GM18909 (cell line): ENCODE results near the gene LRPAP1.
"Not testable (repeated sequence)": the region's sequence is repeated elsewhere in the genome, so short reads cannot be mapped to it uniquely, and the experiment has no call there.

Experiments used
- ATAC-seq: cut with Tn5 transposase; IDR thresholded peaks from one replicate; pipeline ENCODE4 v1.9.1; 2021; ENCODE audit warnings: mild to moderate bottlenecking; ENCODE audit not compliant: unreplicated experiment, poor library complexity

LRPAP1 gene

GRCh38 chr4:3562127-3562526 lies 29.9 kb upstream of the LRPAP1 start:
- not testable (repeated sequence) for ATAC-seq

GRCh38 chr4:3560465-3560864 lies 28.2 kb upstream of the LRPAP1 start:
- ATAC-seq, result not testable (repeated sequence)

GRCh38 chr4:3559381-3560290 lies 27.4 kb upstream of the LRPAP1 start:
- not testable (repeated sequence) for ATAC-seq

- not testable (repeated sequence) for ATAC-seq
Measured at GRCh38 chr4:3558514-3558836, 26.3 kb upstream of the LRPAP1 start.

DNA sequence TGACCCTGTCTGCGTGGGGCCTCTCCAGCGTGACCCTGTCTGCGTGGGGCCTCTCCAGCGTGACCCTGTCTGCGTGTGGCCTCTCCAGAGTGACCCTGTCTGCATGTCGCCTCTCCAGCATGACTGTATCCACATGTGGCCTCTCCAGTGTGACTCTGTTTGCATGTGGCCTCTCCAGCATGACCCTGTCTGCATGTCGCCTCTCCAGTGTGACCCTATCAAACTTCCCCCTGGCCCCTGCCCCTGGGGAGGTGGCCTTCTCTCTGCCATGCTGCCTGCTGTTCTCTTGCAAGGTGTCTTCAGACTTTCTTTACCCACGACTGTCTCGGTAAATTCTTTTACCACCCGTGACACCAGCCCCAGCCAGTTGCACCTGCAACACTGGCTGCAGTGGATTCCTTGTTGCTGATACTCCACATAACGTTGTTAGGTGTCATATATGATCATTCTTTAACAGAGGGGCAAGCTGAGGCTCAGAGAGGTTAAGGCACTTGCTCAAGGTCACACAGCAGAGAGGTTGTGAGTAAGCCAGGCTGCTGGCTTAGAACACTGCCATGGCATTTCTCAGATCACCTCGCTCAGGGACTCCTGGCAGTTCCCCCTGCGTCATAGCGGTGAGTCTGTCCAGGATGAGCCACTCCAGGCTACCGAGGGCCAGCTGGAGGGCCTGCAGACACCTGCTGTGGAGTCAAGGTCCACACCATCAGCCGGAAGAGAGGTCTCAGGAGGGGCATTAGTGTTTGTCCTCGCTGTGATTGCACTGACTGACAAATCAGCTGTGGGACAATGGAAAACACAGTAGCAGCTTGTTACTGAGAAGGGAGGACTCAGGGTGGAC lies 25.7 kb upstream of the LRPAP1 start:
- not testable (repeated sequence) for ATAC-seq

DNA sequence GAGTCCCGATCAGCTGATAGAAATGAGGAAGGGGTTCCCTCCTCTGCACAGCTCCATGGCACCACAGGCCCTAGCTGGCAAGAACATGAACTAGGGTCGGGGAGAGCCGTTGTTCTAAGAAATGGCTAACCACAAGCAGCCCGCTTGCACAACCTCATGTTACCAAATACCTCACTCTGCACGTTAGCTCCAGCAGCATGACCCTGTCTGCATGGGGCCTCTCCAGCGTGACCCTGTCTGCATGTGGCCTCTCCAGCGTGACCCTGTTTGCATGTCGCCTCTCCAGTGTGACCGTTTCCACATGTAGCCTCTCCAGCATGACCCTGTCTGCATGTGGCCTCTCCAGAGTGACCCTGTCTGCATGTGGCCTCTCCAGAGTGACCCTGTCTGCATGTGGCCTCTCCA lies 24.9 kb upstream of the LRPAP1 start:
- ATAC-seq, result not testable (repeated sequence)

- not testable (repeated sequence) for ATAC-seq
Measured at GRCh38 chr4:3556244-3556867, 24.1 kb upstream of the LRPAP1 start.

GRCh38 chr4:3555459-3556070 lies 23.3 kb upstream of the LRPAP1 start:
- not testable (repeated sequence) for ATAC-seq

DNA sequence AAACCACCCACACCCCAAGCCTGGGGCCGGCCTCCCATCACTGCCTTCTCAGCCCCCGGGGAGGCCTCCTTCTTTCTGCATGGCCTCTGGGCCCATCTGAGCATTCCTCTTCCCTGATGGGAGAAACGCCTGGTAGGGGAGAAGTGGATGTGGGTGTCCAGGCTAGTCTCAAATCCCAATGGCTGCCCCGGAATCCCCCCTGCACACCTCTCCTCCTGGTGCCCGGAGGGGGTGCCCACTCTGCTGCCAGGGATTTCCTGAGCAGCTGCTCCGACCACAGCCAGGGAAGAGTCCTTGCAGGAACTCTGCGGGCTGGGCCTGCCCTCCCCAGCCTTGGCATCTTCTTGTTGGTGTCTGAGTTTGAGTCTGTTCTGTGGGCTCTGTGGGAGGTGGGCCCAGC lies 19.1 kb upstream of the LRPAP1 start:
- not testable (repeated sequence) for ATAC-seq

- not testable (repeated sequence) for ATAC-seq
Measured at GRCh38 chr4:3550792-3551325, 18.6 kb upstream of the LRPAP1 start.

GRCh38 chr4:3550041-3550440 lies 17.8 kb upstream of the LRPAP1 start:
- ATAC-seq, result not testable (repeated sequence)

- not testable (repeated sequence) for ATAC-seq
Measured at GRCh38 chr4:3549694-3550001, 17.4 kb upstream of the LRPAP1 start.

GRCh38 chr4:3548991-3549693 lies 16.9 kb upstream of the LRPAP1 start:
- ATAC-seq, result not testable (repeated sequence)

DNA sequence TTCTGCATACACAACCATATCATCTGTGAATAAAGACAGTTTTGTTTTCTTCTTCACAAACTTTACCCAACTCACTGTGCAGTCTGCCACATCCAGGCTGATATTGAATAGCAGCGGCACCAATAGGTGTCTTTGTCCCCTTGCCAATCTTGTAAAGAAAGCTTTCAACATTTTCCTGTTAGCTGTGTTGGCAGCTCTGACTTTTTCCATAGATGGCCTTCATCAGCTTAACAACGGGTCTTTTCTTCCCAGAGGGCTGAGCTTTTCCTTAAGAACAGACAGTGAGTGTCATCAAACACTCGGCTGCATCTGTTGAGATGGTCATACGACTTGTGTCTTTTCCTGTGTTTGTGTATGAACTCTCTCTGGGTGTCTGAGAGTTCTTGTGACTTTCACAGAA lies 14.5 kb upstream of the LRPAP1 start:
- not testable (repeated sequence) for ATAC-seq

GRCh38 chr4:3545351-3545750 lies 13.1 kb upstream of the LRPAP1 start:
- not testable (repeated sequence) for ATAC-seq

DNA sequence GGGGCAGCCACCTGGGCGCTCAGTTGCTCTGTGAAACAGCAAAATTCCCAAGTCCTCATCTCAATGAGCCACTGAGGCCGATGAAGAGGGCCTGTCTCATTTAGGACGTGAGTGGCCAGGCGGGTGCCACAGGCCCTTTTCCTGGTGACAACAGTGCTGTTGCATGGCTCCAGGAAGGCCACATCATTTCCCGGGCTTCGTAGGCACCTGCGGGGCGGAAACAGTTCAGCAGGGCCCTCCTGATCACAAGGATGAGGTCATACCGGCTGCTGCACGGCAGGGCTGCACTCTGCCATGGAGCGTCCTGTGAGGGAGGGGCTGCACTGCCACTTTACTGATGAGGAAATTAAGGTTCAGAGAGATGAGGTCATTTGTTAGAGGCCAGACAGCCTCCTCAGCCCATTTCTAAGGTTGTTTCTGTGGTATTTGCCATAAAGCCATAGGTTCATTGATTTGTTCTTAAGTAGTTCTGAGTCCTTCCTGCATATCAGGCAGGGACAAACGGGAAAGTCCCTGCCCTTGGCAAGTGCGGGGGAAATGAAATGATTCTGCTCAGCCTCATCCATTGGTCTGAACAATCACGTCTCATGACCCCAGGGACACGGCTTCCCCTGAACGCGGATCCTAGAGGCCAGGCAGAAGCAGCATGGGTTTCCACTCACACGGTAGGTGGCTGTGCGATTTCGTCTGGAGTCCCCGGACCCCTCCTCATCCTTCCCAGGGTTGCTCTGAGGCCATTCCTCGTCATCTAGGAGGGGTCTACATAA lies 12.2 kb upstream of the LRPAP1 start:
- ATAC-seq, result not testable (repeated sequence)

GRCh38 chr4:3543415-3543814 lies 11.2 kb upstream of the LRPAP1 start:
- ATAC-seq, result not testable (repeated sequence)

- ATAC-seq, result not testable (repeated sequence)
Measured at GRCh38 chr4:3538906-3539305, 6.7 kb upstream of the LRPAP1 start.

DNA sequence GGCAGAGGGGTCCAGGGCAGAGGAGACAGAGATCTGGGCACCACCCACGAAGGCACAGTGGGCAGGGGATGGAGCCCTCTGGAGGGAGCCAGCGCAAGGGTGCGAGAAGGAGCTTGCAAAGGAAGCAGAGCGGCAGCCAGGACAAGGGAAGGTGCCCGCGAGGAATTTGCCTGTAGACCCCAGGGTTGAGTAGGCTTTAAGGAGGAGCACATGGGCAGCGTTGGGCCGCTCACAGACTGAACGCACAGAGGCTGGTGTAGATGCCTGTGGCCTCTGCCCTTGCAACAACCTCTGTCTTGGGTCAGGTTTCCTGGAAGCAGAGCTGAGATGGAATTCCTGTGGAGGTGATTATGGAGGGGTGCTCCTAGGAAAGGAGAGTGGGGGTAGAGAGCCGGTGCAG lies 3.6 kb upstream of the LRPAP1 start:
- not testable (repeated sequence) for ATAC-seq
